ENCODE results near the gene ZNF469.

DNA sequence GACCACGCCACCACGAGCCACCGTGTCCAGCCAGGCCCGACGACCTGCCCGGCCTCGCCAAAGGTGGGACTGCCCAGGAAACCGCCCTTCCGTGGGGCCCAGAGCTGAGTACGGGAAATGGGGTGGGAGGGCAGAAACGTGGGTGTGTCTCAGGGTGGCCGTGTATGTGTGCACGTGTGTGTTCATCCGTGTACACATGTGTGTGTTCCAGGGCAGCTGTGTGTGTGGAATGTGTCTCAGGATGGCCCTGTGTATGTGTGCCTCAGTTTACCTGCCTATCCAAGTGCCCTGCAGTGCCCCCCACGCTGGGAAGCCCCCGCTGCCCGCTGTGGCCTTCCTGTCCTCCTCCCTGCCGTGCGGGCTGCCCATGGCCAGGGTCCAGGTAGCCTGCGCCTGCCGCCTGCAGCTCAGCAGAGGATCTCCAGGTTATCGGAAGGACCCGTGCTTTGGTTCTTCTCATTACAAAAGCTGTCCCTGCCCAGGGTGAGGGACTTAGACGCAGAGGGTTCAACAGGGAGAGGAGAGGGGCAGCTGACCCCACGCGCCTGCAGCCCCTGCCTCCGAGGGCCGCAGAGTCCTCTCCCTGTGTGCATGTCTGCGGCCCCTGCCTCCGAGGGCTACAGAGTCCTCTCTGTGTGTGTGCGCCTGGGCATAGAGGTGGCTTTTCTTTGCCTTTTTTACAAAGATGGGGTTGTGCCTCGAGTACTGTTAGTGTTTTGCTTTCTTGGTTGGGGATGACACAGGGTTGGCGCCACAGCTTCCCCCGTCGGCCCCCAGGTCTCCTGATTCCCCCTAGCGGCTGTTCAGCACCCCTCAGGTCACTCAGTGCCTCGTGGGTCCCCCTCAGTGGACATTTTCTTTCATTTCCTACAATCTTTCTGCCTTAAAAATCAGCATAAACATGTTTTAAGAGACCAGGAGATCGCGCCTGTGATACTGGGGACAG is 23.6 kb downstream of the ZNF469 start:
- TF ChIP-seq, protein P1, sequence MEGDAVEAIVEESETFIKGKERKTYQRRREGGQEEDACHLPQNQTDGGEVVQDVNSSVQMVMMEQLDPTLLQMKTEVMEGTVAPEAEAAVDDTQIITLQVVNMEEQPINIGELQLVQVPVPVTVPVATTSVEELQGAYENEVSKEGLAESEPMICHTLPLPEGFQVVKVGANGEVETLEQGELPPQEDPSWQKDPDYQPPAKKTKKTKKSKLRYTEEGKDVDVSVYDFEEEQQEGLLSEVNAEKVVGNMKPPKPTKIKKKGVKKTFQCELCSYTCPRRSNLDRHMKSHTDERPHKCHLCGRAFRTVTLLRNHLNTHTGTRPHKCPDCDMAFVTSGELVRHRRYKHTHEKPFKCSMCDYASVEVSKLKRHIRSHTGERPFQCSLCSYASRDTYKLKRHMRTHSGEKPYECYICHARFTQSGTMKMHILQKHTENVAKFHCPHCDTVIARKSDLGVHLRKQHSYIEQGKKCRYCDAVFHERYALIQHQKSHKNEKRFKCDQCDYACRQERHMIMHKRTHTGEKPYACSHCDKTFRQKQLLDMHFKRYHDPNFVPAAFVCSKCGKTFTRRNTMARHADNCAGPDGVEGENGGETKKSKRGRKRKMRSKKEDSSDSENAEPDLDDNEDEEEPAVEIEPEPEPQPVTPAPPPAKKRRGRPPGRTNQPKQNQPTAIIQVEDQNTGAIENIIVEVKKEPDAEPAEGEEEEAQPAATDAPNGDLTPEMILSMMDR (IDR thresholded peaks at IDR 0.05): no peak
- TF ChIP-seq POLR2AphosphoS5 (IDR thresholded peaks at IDR 0.05): no peak
- no peak for TF ChIP-seq POLR2A (IDR thresholded peaks at IDR 0.05)
- TF ChIP-seq EP300 (IDR thresholded peaks at IDR 0.05; ENCODE audit: low read depth): no peak

Data from transverse colon (tissue), 4 donors.